Measurements from ENCODE around the gene MZT2B.
"Not testable (repeated sequence)": the region's sequence is repeated elsewhere in the genome, so short reads cannot be mapped to it uniquely, and the experiment has no call there.

GRCh38 chr2:130140516-130140915 lies 41.5 kb upstream of the MZT2B start:
- not testable (repeated sequence) for TF ChIP-seq CTCF (conservative IDR thresholded peaks at IDR 0.05; ENCODE audit: low read length); EZH2phosphoT487 (IDR thresholded peaks at IDR 0.05; ENCODE audit: borderline replicate concordance, low read depth, low read length)
